GM12891 (cell line): ENCODE results near the gene NEB.
"Not testable (repeated sequence)": the region's sequence is repeated elsewhere in the genome, so short reads cannot be mapped to it uniquely, and the experiment has no call there.

Source experiments
- DNase-seq: peaks from one replicate; pipeline ENCODE4 v3.0.0; 2011; ENCODE audit warnings: low spot score; ENCODE audit not compliant: insufficient read length
- FAIRE-seq: peaks from 2 replicates; lab custom pipeline; 2011; peaks lifted over from hg19 to GRCh38; lab: Jason Lieb, UNC
- PAX5 ChIP-seq: IDR thresholded peaks from 2 replicates; pipeline ENCODE4 v1.6.1; 2011; ENCODE audit warnings: low read length, moderate library complexity, mild to moderate bottlenecking; ENCODE audit not compliant: insufficient read depth, severe bottlenecking
- POLR2A ChIP-seq: IDR thresholded peaks from 2 replicates; pipeline ENCODE4 v1.6.1; 2011; ENCODE audit warnings: low read depth, low read length, control low read depth
- POLR2AphosphoS5 ChIP-seq: IDR thresholded peaks from 2 replicates; pipeline ENCODE4 v1.6.1; 2011; ENCODE audit warnings: low read depth, low read length, control low read depth
- POU2F2 ChIP-seq: IDR thresholded peaks from 2 replicates; pipeline ENCODE4 v1.6.1; 2011; ENCODE audit warnings: low read depth, mild to moderate bottlenecking, control low read depth, low read length, moderate library complexity
- SPI1 ChIP-seq: IDR thresholded peaks from 2 replicates; pipeline ENCODE4 v1.6.1; 2011; ENCODE audit warnings: low read depth, low read length, control low read depth
- TAF1 ChIP-seq: IDR thresholded peaks from 2 replicates; pipeline ENCODE4 v1.6.1; 2011; ENCODE audit warnings: low read depth, low read length, control low read depth

The NEB gene

GRCh38 chr2:151651274-151651673 is 83.0 kb downstream of the NEB start:
- no peak for TF ChIP-seq TAF1
- TF ChIP-seq SPI1 = no peak
- TF ChIP-seq POLR2A = no peak
- no peak for TF ChIP-seq POLR2AphosphoS5
- no peak for TF ChIP-seq POU2F2
- TF ChIP-seq PAX5 = no peak
- DNase-seq (no peak), FAIRE-seq (no peak)

- FAIRE-seq = peak; percentile 38
- no peak for DNase-seq
- TF ChIP-seq SPI1 (no peak), POLR2A (no peak), POLR2AphosphoS5 (no peak), TAF1 (no peak), POU2F2 (no peak), PAX5 (no peak)
These were observed 83.8 kb downstream of the NEB start for GRCh38 chr2:151650456-151650855.

DNA sequence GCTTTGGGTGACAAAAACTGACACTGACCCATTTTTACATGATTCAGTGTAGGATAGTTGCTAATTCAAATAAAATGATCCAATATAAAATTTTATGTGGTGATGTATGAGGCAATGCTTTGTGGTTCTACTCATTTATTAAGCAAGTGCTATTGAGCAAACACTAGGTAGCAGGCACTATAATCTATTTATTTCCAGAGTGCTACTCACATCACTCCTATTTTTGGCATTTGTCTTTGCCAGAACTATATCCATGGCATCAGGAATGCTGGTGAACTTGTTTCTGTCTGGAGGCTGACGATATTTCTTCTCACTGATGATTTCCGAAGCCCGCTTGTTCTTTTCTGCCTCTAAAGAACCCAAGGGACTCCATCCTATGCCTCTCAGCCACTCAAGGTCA is 84.3 kb downstream of the NEB start:
- FAIRE-seq = no peak
- TF ChIP-seq POLR2AphosphoS5 = no peak
- no peak for DNase-seq

DNA sequence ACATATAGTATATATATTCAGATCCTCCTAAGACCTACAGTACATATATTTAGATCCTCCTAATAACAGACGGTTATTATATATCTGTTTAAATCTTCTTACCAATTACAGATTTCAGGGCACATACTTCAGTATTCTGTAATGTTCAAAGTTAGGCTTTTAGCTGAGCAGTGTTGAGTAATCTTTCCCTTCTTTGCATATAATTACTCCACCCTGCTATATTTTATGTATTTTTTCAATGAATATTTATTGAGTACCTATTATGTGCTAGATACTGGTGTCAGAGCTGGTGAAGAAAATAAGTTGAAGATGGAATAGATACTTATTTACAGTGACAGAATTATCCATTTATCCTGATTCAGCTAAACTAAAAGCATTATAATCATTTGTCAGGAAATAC is 84.9 kb downstream of the NEB start:
- no peak for TF ChIP-seq POU2F2
- TF ChIP-seq PAX5 = no peak
- no peak for TF ChIP-seq POLR2AphosphoS5
- TF ChIP-seq SPI1 = no peak
- TF ChIP-seq POLR2A = no peak
- TF ChIP-seq TAF1 = no peak
- FAIRE-seq (no peak), DNase-seq (no peak)

DNA sequence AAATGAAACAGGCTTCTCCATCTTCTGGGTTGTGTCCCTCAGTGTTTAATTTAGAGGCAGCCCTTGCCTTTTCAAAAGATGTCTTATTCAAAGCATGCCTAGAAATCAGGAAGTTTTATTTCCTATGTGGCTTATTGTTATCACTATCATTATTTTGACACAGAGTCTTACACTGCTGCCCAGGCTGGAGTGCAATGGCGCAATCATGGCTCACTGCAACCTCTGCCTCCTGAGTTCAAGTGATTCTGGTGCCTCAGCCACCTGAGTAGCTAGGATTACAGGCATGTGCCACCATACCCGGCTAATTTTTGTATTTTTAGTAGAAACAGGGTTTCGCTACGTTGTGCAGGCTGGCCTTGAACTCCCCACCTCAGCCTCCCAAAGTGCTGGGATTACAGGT is 87.8 kb downstream of the NEB start:
- DNase-seq, FAIRE-seq: not testable (repeated sequence)

GRCh38 chr2:151644580-151644979 is 89.7 kb downstream of the NEB start:
- DNase-seq (no peak), FAIRE-seq (no peak)
- no peak for TF ChIP-seq SPI1
- no peak for TF ChIP-seq PAX5
- no peak for TF ChIP-seq POLR2A

GRCh38 chr2:151641895-151642294 is 92.4 kb downstream of the NEB start:
- FAIRE-seq, DNase-seq: not testable (repeated sequence)

DNA sequence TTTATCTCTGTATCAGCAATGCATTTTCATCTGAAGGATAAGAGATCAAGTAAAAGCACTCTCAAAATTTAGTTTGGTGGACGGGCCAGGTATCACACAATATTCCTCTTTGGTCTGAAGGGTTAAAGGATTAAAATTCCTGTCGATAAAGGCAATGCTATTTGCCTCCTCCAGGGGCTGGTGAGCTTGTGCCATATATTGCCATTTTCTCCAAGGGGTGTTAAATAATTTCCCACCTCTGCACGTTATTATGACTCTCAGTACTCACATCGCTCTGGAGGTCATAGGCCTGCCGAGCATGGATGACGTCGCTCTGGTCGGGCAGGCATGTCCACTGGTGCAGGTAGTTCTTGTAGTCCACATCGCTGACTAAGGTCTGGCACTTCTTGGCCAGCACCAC is 94.2 kb downstream of the NEB start:
- FAIRE-seq = no peak

DNA sequence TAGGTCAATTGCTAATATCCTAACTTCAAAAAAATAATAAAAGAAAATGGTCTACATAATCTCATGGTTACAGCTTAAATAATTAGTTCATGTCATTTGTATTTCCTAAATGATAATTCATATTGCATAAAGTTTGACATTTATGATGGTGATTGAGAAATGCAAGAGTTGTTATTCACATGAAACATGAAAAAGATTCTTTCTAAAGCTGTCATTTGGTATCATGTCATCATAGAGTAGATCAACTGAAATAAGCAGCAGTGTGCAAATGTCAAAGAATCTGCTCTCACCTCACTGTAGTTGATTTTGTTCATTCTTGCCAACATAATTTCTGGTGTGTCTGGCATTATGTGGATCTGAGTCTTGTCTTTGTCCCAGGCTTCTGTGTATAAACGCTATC is 95.3 kb downstream of the NEB start:
- FAIRE-seq (peak; percentile 69), DNase-seq (no peak)
- TF ChIP-seq TAF1 (no peak), POLR2A (no peak), POLR2AphosphoS5 (no peak), PAX5 (no peak), SPI1 (no peak), POU2F2 (no peak)

More for the DNA sequence above, 94.2 kb downstream of the NEB start:
- DNase-seq = no peak
- no peak for TF ChIP-seq POU2F2
- no peak for TF ChIP-seq SPI1
- no peak for TF ChIP-seq PAX5
- TF ChIP-seq POLR2AphosphoS5 = no peak

DNA sequence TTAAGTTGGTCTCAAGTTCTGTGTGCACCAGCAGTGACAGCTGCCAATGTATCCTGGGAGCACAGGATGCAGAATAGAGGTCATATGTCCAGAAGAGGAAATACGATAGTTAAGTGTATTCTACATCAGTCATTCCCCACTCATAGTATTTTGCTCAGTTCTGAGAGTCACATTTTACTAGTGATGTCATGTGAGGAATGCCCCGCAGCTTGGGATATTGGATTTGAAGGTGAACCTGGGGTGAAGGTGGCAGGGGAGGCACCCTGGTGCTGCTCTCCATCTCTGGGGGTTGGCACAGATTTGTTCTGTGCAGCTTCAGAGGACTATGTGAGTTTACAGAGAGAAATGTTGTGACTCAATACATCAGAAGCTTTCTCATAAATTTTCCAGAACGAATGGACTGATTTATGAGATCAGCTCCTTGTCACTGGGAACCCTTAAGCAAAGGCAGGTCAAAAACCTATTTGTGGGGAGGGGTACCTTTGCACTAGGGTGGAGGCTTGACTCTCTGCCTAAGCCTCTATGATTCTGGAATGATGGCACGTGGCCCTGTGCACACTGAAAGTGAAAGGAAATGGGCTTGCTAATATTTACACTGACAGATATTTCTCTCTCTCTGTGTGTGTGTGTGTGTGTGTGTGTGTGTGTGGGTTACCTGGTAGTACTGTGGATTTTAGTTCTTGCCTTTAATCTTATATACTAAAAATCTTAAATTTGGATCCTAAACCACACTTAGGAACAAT is 95.9 kb downstream of the NEB start:
- TF ChIP-seq TAF1 = no peak
- no peak for TF ChIP-seq SPI1
- no peak for TF ChIP-seq POU2F2
- no peak for TF ChIP-seq POLR2A
- no peak for TF ChIP-seq PAX5
- TF ChIP-seq POLR2AphosphoS5 = no peak
- peak; percentile 87 for FAIRE-seq
- no peak for DNase-seq

DNA sequence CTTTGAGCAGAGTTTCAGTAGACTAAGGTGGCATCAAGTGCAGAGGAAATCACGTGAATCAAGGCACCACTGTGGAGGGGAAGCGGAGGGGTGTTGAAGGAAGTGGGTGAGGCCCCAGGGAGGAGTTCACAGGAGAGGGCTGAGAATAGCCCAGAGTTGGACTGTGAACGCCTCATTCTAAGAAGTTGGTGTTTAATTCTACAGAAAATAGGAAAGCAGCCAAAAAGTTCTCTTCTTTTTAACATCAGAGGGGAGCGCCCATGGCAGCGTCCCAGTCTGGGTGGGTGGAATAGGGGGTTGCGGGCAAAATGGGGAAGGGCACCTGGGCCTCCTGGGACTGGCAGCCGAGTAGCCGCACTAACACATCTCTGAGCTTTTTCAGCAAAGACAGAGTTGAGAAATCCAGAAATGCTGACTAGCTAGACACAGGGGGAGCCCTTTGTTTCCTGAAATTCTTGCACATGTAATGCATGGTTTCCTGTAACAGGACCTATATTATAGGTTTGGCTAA is 97.0 kb downstream of the NEB start:
- FAIRE-seq (peak; percentile 68), DNase-seq (no peak)
- TF ChIP-seq TAF1 (no peak), POLR2A (no peak), SPI1 (no peak), POLR2AphosphoS5 (no peak), POU2F2 (no peak), PAX5 (no peak)
